Left renal cortex interstitium (tissue), 4 donors: ENCODE results near the gene TBC1D5. TPM values are rescaled to one million over a fixed set of nuclear protein-coding genes. Genes with fewer than 3 reads are reported as not detected.

Experiments
- DNase-seq, 4 donors: peaks; one replicate each; pipeline ENCODE4 v3.0.0-alpha.2; 2013; ENCODE audit warnings: low read depth in 4 of 4, low spot score in 2 of 4, missing footprints in 1 of 4
- polyA plus RNA-seq, 4 donors: library from polyadenylated mRNA; unstranded; fragments of 120-200 nt; gene quantifications; one replicate each; pipeline ENCODE4 v1.2.1, GENCODE V29; 2013; ENCODE audit not compliant: insufficient read length in 4 of 4

The TBC1D5 gene
- polyA plus RNA-seq, 4 donors = 49.0 to 54.0 (median 50.9) TPM

DNA sequence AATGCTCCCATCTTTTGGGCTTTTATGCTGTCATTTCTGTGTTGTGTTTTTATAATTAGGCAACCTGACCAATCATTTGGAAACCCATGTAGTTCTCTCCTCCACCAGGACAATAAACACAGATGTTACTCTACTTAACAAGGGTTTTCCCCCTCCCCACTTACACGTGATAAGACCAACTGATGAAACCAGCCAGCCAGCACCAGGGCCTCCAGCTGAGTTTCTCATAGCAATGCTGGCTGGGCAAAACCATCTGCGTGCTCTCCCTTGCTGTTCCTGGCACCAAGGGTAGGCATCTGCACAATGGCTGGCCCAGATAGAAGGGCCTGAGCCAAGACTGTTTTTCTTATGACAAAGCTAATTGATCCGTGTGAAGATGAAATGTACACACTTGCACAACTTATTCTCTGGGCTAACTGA lies 547.2 kb downstream of the TBC1D5 start:
- DNase-seq = no peak

DNA sequence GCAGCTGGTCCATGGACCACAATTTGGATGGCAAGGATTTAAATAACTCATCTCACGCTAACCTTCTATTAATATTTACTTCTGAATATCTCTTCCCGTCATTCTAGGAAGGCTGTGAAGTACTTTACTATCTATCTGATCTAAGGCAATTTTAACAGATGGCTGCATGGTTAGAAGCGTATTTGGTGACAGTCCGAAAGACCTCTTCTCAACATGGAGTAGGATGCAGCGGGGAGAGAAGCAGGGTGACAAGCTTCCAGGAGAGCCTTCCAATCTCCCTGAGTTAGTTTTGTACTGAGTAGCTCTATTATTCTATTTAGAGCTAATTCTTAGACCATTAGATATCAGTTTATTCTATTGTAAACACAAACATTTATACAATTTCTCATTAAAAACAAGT lies 548.3 kb downstream of the TBC1D5 start:
- DNase-seq = no peak

GRCh38 chr3:17192995-17193394 lies 549.4 kb downstream of the TBC1D5 start:
- no peak for DNase-seq

GRCh38 chr3:17190353-17191078 lies 551.9 kb downstream of the TBC1D5 start:
- no peak for DNase-seq

DNA sequence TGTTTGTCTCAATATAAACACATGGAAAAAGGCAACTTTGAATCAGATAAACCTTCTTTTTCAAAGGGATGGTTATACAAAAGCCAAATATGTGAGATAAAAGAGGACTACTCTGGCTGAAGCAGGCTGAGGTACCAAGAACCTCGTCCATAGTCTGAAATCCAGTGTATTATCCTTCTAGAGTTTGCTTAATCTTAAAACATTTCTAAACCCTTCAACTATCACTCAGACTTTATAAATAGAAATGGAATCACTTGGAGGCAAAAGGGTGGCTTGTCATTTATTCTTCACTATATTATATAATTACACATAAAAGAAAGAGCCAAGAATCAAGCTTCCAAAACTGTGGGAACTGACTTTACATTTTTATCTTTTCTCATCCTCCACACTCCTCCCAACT lies 554.1 kb downstream of the TBC1D5 start:
- DNase-seq = no peak

DNA sequence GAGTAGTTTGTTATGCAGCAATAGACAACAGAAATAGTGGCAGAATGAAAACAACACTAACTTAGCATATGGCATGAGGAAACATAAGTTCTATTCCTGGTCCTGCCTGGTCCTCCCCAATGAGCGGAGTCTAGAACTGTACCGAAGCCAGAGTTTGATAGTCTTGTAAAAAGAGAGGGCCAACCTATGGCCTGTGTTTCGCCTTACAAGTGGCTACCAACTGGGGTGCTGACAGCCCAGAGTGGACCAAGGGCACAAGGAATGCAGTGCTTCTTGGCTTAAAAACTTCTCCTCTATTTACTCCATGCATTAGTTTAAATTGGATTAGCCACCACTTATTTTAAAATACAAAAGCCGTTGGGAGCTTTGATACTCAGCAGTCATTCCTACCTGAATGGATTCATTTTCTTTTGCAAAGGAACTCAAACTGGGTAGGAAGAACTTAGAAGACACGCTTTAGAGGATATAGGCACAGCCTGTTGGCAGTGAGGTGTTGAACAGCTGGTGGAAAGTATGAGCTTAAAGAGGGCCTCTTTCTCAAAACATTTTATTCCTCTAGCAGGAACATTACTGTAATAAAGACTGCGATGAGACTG lies 554.7 kb downstream of the TBC1D5 start:
- no peak for DNase-seq

DNA sequence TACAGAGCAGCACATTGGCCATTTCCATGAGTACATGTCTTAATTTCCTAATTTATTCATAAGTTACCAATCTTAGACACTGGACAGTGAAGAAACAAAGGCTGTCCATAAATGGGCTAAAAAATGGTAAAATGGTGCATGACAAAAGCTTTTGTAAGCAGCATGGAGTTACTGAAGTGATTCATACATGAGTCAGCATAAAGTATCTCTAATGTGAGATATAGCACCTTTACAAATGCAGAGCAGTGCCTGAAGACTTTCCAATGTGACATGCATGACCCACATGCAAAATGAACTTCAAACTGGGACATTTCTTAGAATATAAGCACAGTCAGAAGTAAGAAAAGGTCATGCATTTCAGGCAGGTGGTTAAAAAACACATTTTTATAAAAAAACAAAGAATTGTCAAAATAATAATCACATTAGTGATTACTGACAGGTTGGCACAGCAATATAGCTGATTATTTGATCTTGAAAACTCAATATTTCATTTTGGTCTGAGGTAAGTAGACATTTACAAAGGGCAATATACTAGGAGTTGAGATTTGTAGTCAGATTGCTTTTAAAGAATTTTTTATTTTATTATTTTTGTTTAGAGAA lies 558.4 kb downstream of the TBC1D5 start:
- no peak for DNase-seq

DNA sequence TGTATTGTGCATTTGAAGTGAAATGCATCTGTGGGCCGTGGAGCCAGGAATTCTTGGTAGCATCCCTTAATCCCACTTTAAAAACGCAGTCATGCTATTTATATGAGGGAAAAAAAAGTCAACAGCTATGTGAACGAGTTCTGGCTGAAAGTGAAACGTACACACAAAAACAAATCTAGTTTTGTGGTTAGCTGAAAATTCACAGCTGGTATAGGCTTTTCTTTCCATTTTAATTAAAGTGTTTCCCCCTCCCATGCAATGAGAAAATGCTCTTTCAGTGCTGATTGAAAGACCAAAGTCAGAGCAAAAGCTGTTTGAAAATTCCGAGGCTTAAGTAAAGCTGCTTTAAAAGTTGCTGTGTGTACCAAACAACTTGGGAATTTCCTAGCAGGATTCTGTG lies 560.3 kb downstream of the TBC1D5 start:
- DNase-seq = no peak

DNA sequence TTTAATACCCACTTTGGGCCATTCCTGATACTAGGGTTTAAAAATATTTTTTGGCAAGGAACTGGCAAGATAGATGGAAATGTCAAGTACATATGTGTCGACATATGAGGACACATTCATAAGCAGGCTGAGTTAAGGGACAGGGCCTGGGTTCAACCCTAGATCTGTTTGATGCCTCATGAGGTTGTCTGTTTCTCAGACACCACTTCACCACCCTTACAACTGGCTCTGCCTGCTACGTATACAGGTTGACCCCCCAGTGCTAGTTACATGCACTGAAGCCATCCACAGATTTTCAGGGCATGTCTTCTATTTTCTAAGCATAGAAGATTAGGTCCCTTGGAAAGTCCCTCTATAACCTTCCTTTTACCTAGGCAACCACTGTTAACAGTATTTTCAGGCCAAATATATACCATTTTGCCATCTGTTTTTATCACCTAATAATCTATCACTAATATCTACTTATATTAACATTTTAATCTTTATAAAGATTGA lies 561.0 kb downstream of the TBC1D5 start:
- DNase-seq = no peak

DNA sequence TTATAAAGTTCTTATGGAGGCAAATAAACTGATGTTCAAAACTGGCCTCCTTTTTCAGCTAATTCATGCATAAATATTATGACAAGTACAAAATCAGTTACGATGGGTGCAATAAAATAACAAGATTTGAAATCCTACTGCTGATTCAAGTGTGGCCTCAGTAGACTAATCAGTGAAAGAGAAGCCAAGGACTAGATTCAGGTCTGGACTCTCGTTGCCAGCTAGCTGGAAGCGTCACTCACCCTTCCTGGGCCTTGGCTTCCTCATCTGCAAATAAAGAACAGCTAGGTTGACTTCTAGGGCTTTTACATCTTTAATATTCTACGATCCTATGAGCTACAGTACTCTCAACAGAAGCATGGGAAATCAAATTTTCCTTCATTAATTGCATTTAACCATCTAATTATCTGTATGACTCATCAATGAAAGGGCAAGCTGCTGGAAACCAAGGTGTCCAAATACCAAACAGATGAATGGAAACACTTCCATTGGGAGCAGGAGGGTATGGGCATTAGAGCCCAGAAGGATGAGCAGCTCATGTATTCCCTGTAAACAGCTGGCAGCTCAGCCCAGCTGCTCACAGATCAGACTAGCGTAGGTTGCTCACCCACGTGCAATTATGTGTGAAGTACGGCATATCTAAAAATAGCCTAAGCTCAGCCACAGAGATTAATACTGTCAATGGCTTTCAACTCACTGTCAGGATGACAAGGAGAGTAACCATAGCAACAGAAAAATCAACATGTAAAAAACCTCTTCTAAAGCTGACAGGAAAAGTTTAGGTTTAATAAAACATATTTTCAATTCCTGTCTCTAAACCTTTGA lies 562.8 kb downstream of the TBC1D5 start:
- DNase-seq = no peak

DNA sequence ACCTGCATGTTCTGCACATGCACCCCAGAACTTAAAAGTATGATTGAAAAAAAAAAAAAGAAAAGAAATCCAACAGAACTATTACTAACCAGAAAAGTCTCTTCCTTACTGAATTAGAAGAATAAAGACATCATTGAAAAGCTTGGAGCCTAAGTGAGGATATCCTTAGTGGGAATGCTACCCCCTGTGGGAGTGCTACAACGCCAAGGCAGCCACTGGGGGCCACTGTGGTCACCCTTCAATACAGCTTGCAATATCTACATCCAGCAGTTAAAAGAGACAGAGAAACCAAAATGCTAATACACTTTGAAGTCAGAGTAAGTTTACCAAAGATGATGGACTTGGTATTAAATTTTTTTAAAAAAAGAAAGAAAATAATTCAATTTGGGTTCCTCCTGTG lies 565.7 kb downstream of the TBC1D5 start:
- DNase-seq = no peak

GRCh38 chr3:17175187-17175807 lies 567.1 kb downstream of the TBC1D5 start:
- no peak for DNase-seq

GRCh38 chr3:17166369-17166768 lies 576.1 kb downstream of the TBC1D5 start:
- DNase-seq = no peak

DNA sequence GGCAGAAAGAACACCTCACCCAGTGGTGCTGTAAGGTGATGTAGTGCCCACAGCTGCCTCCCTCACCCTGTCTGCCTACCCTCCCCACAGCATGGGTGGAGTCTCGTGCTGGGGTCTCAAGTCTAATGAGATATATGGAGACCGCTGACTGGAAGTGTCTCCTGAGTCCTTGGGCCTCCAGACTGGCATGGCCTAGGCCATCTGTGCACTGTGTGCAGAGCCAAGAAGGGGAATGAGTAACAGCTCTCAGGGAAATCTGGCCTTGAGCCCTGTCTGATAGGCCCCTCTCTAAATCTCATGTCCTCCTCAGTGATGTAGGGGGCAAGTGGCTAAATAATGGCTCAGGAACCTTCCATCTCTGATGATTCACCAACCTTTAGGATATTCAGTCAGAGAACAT lies 580.3 kb downstream of the TBC1D5 start:
- no peak for DNase-seq

GRCh38 chr3:17160597-17160996 lies 581.8 kb downstream of the TBC1D5 start:
- DNase-seq = no peak

DNA sequence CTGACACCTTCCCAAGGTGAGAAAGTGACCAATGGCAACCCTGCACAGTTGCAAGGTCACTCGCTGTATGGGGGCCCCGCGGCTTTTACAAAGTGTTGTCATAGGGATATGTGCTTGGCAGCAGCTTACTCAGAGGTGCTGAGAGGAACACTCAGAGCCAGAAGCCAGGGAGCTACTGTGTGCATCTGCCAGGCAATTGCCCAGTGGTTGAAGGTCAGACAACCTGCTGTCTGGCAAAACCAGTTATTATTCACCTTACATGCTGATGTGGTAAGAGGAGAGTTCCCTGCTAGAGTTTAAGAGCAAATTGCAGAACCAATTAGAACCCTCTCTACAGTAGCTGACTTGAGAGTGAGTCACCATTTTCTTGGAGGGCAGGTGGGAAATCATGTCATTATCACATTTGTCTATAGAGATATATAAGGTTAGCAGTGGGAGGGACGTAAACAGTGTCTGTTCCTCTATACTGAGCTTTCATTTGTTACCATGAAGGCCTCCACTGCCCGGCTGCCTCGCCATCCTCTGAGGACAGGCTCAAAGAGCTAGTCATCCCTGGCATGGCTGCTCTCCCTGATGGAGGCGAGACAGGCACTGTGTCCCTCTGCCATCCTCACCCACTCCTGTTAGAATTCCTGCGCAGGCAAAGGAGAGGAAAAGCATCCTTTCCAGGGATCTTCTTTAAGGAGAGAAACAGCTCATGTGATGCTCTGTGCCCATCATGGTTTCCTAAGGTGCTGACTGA lies 583.3 kb downstream of the TBC1D5 start:
- DNase-seq = no peak

GRCh38 chr3:17157713-17158112 lies 584.7 kb downstream of the TBC1D5 start:
- DNase-seq = no peak

DNA sequence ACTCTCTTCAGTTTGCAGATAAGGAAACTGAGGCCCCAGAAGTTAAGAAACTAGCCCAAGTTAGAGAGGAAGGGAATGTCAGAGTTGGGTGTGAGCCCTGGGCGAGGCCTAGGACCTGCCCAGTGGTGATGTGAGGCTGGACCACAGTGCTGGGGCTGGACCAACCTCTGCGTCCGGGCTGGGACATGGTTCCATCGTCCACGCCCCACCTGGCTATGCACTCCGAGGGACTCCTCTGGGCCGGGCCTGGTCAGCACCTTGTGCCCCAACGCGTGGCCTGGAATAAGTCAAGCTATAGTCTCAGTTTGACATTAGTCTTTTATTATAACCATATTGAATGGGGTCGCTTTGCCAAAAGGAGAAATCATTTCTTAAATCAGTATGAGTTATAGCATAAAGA lies 585.6 kb downstream of the TBC1D5 start:
- DNase-seq = no peak

DNA sequence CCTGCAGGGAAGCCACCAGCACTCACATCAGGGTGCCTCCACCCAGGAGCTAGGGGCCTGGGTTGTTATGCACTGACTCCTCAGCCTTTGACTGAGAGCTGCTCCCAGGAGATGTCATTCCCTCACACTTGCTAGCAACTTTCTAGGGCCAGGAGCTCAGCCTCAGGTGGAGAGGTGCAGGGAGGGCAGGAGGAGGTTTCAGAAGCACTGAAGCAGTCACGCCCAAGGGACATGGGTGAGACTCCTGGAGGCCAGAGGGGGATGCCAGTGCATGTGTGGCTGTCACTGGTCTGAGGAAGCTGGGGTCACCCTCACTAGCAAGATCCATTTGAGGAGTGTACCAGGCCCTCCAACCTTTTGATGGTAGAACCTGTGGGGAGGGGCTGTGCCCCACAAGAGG lies 586.5 kb downstream of the TBC1D5 start:
- no peak for DNase-seq

- no peak for DNase-seq
Observed at GRCh38 chr3:17154941-17155340, 587.5 kb downstream of the TBC1D5 start.
